HG02970 (cell line): ENCODE data around the gene MESP2.

Source experiments
- ATAC-seq: cut with Tn5 transposase; IDR thresholded peaks from one replicate; pipeline ENCODE4 v1.9.1; 2021; ENCODE audit warnings: mild to moderate bottlenecking, moderate library complexity, moderate number of reproducible peaks; ENCODE audit not compliant: unreplicated experiment, low FRiP score

Gene MESP2

GRCh38 chr15:89799011-89799911 lies 23.1 kb downstream of the MESP2 start:
- ATAC-seq: no peak

- ATAC-seq: no peak
Observed at GRCh38 chr15:89799918-89800498, 23.9 kb downstream of the MESP2 start.

GRCh38 chr15:89801471-89802195 lies 25.5 kb downstream of the MESP2 start:
- ATAC-seq: no peak

GRCh38 chr15:89802231-89802928 lies 26.2 kb downstream of the MESP2 start:
- ATAC-seq: no peak

GRCh38 chr15:89802986-89803824 lies 27.1 kb downstream of the MESP2 start:
- no peak for ATAC-seq

DNA sequence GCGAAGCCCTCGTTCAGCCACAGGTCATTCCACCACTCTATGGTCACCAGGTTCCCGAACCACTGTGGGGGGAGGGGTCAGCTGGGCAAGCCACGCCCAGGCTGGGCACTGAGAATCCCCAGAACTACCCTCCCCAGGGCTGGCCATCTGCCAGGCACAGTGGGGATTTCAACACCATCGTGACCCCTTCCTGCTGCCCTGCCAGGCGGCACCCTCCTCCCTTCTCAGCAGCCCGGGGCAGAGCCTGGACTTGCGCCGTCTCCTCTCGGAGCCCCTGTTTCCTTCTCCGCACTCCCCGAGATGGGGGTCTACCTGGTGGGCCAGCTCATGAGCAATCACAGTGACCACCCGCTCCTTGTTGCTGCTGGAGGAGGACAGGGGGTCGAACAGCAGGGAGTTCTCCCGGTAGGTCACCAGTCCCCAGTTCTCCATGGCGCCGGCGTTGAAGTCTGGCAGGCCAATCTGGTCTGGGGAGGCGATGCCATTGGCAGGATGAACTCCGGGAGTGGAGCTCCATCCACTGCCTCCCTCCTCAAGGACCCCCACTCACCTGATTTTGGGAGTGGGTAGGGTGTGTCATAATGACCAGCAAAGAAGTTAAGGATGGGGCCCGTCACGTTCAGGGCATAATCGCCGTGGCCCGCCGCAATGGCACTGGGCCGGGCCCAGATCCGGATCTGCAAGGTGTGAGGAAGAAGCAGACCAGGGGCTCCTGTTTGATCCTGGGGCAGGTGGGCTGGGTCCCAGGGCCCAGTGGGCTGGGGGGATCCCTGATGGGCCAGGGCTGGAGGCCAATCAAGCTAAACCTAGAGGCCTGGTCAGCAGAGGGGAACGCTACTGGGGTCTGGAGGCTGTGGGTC lies 28.0 kb downstream of the MESP2 start:
- ATAC-seq: no peak

GRCh38 chr15:89805241-89806209 lies 29.4 kb downstream of the MESP2 start:
- ATAC-seq: no peak

- no peak for ATAC-seq
Observed at GRCh38 chr15:89806210-89806558, 30.1 kb downstream of the MESP2 start.

- ATAC-seq: no peak
Observed at GRCh38 chr15:89806559-89807550, 30.7 kb downstream of the MESP2 start.

DNA sequence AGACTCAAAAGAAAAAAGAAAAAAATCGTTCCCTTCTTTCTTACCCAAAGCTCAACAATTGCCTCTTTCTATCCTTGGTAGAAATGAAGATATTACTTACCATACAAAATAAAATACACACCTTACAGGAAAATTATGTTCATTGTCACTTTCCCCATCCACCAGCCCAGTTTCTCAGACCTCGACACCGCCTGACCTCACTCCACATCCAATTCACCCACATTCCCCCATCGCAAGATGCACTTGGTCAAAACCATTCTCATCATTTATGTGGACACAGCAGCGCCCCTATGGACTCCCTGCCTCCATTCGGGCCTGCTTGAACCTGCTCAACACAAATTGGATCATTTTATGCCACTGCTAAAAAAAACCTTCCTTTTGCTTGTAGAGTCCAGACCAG lies 31.6 kb downstream of the MESP2 start:
- no peak for ATAC-seq

DNA sequence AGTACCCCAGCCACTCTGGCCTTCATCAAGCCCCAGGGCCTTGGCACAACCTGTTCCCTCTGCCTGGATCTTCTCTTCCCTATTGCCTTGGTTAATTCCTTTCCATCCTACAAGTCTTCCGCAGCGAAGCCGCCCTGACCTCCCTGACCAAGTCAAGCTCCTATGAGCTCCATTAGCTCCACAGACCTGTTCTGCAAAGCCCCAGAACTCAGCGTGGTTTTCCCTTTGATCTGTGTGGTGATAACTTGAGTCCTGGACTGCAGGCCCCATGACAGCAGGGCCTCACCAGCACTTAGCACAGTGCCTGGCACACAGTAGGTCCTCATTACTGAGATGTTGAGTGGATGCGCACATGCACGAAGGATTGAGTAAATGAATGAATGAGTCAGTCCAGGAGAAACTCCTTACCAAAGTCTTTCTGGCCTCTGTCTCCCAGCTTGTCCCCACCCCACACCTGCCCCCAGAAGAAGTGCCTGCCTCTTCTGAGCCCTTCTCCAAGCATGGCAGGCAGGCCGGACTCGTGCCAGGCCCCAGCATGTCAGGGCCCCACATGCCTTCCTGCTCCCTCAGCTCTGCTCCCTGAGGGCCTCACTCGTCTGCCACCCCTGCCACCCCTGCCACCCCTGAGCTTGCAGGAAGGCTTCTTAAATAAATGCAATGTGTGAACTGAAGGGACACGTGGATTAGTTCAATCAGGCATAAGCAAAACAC lies 32.2 kb downstream of the MESP2 start:
- no peak for ATAC-seq

GRCh38 chr15:89809093-89809786 lies 33.1 kb downstream of the MESP2 start:
- ATAC-seq: no peak

DNA sequence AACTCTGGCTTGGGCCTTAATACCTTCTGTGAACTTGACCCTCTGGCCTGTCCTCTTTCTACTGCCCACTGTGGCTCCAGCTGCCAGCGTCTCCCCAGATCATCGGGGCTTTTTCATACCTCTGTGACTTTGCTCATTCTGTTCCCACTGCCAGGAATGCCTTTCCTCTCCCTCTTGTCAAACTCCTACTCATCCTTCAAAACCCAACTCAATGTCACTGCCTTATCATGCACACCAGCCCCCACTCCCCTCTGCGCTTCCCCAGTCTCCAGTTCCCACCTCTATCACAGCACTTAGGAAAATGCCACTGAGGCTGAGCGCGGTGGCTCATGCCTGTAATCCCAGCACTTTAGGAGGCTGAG lies 33.6 kb downstream of the MESP2 start:
- no peak for ATAC-seq

DNA sequence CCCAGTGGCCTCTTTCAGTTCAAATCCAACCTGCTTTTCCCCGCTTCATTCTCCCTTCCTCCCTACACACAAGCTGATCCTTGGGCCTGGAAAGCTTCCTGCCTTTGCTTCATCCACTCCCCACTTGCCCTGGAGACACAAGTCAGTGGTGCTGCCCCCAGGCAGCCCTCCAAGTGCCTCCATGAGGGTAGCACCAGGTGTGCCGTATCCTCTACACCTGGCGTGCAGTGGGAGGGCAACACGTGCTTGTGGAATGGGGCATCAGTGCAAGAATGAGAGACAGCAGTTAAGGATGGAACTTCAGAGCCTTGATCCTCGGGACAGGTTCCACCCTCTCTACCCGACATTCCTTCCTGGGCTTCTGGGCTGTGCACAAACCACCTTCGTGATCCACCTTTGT lies 34.7 kb downstream of the MESP2 start:
- no peak for ATAC-seq

DNA sequence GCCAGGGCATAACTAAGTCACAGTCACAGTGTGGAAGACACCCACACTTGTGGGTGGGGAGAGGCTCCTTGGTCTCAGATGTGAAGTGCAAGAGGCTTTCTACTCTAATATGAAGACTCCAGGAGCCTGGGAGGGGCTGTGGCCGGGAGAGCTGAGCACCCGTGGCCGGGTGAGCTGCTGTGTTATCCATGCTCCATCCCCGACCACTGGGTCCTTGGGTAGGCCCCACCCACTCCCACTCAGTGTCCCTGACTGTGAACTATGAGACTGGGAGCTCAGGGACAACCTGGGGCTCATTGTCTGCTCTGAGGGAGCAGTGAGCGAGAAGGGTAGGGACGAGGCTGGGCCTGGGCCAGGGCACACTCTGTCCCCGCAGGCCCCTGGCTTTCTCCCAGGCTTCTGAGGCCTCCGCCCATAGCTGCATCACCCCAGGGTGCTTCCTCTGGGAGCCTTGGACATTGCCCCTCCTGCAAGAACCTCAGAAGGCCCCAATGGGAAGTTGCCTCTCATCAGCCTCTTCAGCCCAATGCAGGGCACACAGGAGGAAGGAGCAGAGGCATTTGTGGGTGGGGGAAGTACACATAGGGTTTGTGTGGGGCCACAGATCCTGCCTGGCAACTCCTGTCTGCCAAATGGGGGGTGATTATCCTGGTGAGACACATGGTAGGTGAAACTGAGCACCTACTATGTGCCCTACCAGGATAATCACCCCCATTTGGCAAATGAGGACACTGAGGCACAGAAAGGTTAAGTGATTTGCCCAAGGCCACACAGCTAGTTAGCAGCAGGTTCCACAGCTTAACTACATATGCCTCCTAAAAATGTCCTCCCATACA lies 36.1 kb downstream of the MESP2 start:
- no peak for ATAC-seq
